IMR-90 (cell line): ENCODE data around the gene SYNGR3. TPM values are rescaled to one million over a fixed set of nuclear protein-coding genes. Genes with fewer than 3 reads are reported as not detected.

Source experiments
- ATAC-seq: fragments of 200-7000 bp; cut with Tn5 transposase; 2 replicates; pipeline ENCODE4 v1.9.1; 2020; ENCODE audit warnings: low read depth, mild to moderate bottlenecking, moderate library complexity
- BruUV-seq: library from RNA; stranded (reverse); fragments of 400-500 nt; replicated peaks from 2 replicates; lab custom pipeline; 2021; lab: Mats Ljungman, UMichigan
- CTCF ChIA-PET: fragments of 300-600 bp; formaldehyde crosslinking; extraction: SDS; loops from one replicate; lab custom pipeline; 2021; ENCODE audit warnings: antibody characterized with exemption; lab: Yijun Ruan, JAX
- POLR2A ChIA-PET: fragments of 300-600 bp; sonication (Branson Sonifier 250); formaldehyde crosslinking; loops from one replicate; lab custom pipeline; 2022; ENCODE audit warnings: antibody characterized with exemption; ENCODE audit not compliant: unreplicated experiment; lab: Charles Lee
- DNase-seq: peaks from one replicate; pipeline ENCODE4 v3.0.0; 2013
- H2AFZ ChIP-seq: replicated peaks from 2 replicates; pipeline ENCODE3; 2013; ENCODE audit warnings: low read length, mild to moderate bottlenecking; ENCODE audit not compliant: poor library complexity
- H2AK5ac ChIP-seq: 2 replicates; pipeline ENCODE4 v1.6.1; 2013; ENCODE audit warnings: low read depth, low read length, inconsistent platforms
- H2AK9ac ChIP-seq: replicated peaks from 2 replicates; pipeline ENCODE3; 2013; ENCODE audit warnings: mild to moderate bottlenecking, low read depth, low read length, moderate library complexity; ENCODE audit not compliant: poor library complexity
- H2BK120ac ChIP-seq: 2 replicates; pipeline ENCODE4 v1.6.1; 2013; ENCODE audit warnings: low read depth, low read length, inconsistent platforms
- H2BK15ac ChIP-seq: 3 replicates; pipeline ENCODE4 v1.6.1; 2013; ENCODE audit warnings: low read depth, low read length, inconsistent platforms
- H2BK20ac ChIP-seq: 2 replicates; pipeline ENCODE4 v1.6.1; 2013; ENCODE audit warnings: low read depth, mild to moderate bottlenecking, inconsistent platforms, low read length, moderate library complexity
- H2BK5ac ChIP-seq: 2 replicates; pipeline ENCODE4 v1.6.1; 2013; ENCODE audit warnings: mild to moderate bottlenecking, low read depth, low read length, inconsistent platforms; ENCODE audit not compliant: poor library complexity, severe bottlenecking
- H3K14ac ChIP-seq: replicated peaks from 2 replicates; pipeline ENCODE4 v1.6.1; 2013; ENCODE audit warnings: low read depth, low read length, inconsistent platforms
- H3K18ac ChIP-seq: 2 replicates; pipeline ENCODE4 v1.6.1; 2013; ENCODE audit warnings: low read depth, low read length, control low read depth
- H3K23ac ChIP-seq: 2 replicates; pipeline ENCODE4 v1.6.1; 2013; ENCODE audit warnings: low read depth, low read length, inconsistent platforms
- H3K27ac ChIP-seq: 2 replicates; pipeline ENCODE4 v1.5.1; 2013; ENCODE audit warnings: mild to moderate bottlenecking, control low read depth, low read length; ENCODE audit not compliant: insufficient read depth
- H3K27me3 ChIP-seq: 2 replicates; pipeline ENCODE4 v1.6.1; 2013; ENCODE audit warnings: low read length; ENCODE audit not compliant: control insufficient read depth, insufficient read depth
- H3K36me3 ChIP-seq: 2 replicates; pipeline ENCODE4 v1.6.1; 2013; ENCODE audit warnings: low read length, mixed read lengths; ENCODE audit not compliant: control insufficient read depth, insufficient read depth
- H3K4ac ChIP-seq: 2 replicates; pipeline ENCODE4 v1.6.1; 2013; ENCODE audit warnings: low read depth, low read length, inconsistent platforms
- H3K4me1 ChIP-seq: 2 replicates; pipeline ENCODE4 v1.6.1; 2013; ENCODE audit warnings: low read length, mixed read lengths; ENCODE audit not compliant: control insufficient read depth, insufficient read depth
- H3K4me2 ChIP-seq: 2 replicates; pipeline ENCODE4 v1.6.1; 2013; ENCODE audit warnings: low read depth, mild to moderate bottlenecking, control low read depth, low read length, moderate library complexity
- H3K4me3 ChIP-seq: 2 replicates; pipeline ENCODE4 v1.5.1; 2013; ENCODE audit warnings: low read depth, mild to moderate bottlenecking, control low read depth, low read length, moderate library complexity; ENCODE audit not compliant: insufficient read depth
- H3K56ac ChIP-seq: 2 replicates; pipeline ENCODE4 v1.6.1; 2013; ENCODE audit warnings: low read length, inconsistent platforms; ENCODE audit not compliant: insufficient read depth; ENCODE audit errors: extremely low read depth
- H3K79me1 ChIP-seq, 2 experiments: 2 replicates each; pipeline ENCODE4 v1.6.1; 2013; ENCODE audit warnings: low read length in 2 of 2, inconsistent platforms in 1 of 2, low read depth in 1 of 2
- H3K9ac ChIP-seq: 2 replicates; pipeline ENCODE4 v1.6.1; 2013; ENCODE audit warnings: low read depth, low read length, control low read depth
- H3K9me1 ChIP-seq: 2 replicates; pipeline ENCODE4 v1.6.1; 2013; ENCODE audit warnings: low read length, inconsistent platforms; ENCODE audit not compliant: insufficient read depth
- H3K9me3 ChIP-seq: 2 replicates; pipeline ENCODE4 v1.6.1; 2013; ENCODE audit warnings: low read length; ENCODE audit not compliant: control insufficient read depth, insufficient read depth
- H4K20me1 ChIP-seq: 2 replicates; pipeline ENCODE4 v1.6.1; 2013; ENCODE audit warnings: low read length, inconsistent platforms; ENCODE audit not compliant: insufficient read depth
- H4K5ac ChIP-seq: 2 replicates; pipeline ENCODE4 v1.6.1; 2013; ENCODE audit warnings: mild to moderate bottlenecking, low read depth, low read length, control low read depth
- H4K8ac ChIP-seq, 2 experiments: 2 replicates each; pipeline ENCODE4 v1.6.1; 2013; ENCODE audit warnings: low read depth in 2 of 2, low read length in 2 of 2, control low read depth in 1 of 2, inconsistent platforms in 1 of 2
- H4K91ac ChIP-seq: 2 replicates; pipeline ENCODE4 v1.6.1; 2013; ENCODE audit warnings: low read depth, low read length, inconsistent platforms; ENCODE audit not compliant: insufficient read depth
- BHLHE40 ChIP-seq: fragments of 150-350 bp; IDR thresholded peaks from 2 replicates; pipeline ENCODE4 v1.6.1; 2016; ENCODE audit warnings: mild to moderate bottlenecking, low read depth, low read length
- CEBPB ChIP-seq: IDR thresholded peaks from 2 replicates; pipeline ENCODE4 v1.6.1; 2012; ENCODE audit warnings: low read depth, low read length, improper control_type of control experiment
- CHD1 ChIP-seq: IDR thresholded peaks from 2 replicates; pipeline ENCODE4 v1.6.1; 2012; ENCODE audit warnings: low read depth, low read length, improper control_type of control experiment
- MAFK ChIP-seq: IDR thresholded peaks from 2 replicates; pipeline ENCODE4 v1.6.1; 2012; ENCODE audit warnings: low read depth, low read length, improper control_type of control experiment
- MAZ ChIP-seq: IDR thresholded peaks from 2 replicates; pipeline ENCODE4 v1.6.1; 2012; ENCODE audit warnings: low read depth, mild to moderate bottlenecking, low read length, improper control_type of control experiment, moderate library complexity, borderline replicate concordance
- NFE2L2 ChIP-seq: fragments of 150-350 bp; IDR thresholded peaks from 2 replicates; pipeline ENCODE4 v1.6.1; 2016; ENCODE audit warnings: low read depth, mild to moderate bottlenecking, low read length
- RAD21 ChIP-seq: IDR thresholded peaks from 2 replicates; pipeline ENCODE4 v1.6.1; 2012; ENCODE audit warnings: low read length, improper control_type of control experiment
- RCOR1 ChIP-seq: IDR thresholded peaks from 2 replicates; pipeline ENCODE4 v1.6.1; 2012; ENCODE audit warnings: mild to moderate bottlenecking, low read length, improper control_type of control experiment; ENCODE audit not compliant: insufficient replicate concordance
- RFX5 ChIP-seq: IDR thresholded peaks from 2 replicates; pipeline ENCODE4 v1.8.0; 2012; ENCODE audit warnings: low read depth, mild to moderate bottlenecking, low read length, moderate library complexity
- WGBS, 2 experiments: methylation state at CpG; one replicate each; pipeline versions ENCODE4 v1.1.5 to v1.1.7; 2013; ENCODE audit warnings: missing lambda C conversion rate in 2 of 2; ENCODE audit not compliant: insufficient read length in 1 of 2; ENCODE audit errors: extremely low coverage in 2 of 2; 5-methylcytosine and 5-hydroxymethylcytosine counted together
- dilution Hi-C: fragments of 300-500 bp; cut with HindIII; formaldehyde crosslinking; loops from one replicate; pipeline ENCODE4 v1.14.3; 2018; ENCODE audit warnings: low sequenced_read_pairs; ENCODE audit not compliant: unreplicated experiment
- in situ Hi-C: fragments of 300-500 bp; cut with MboI; formaldehyde crosslinking; loops from 3 replicates; pipeline ENCODE4 v1.14.3; 2019; ENCODE audit warnings: low sequenced_read_pairs, inconsistent platforms, mixed read lengths
- intact Hi-C: fragments of 100-400 bp; cut with micrococcal nuclease; formaldehyde crosslinking; loops from 2 replicates; pipeline ENCODE4 v1.10.0; 2022
- polyA plus RNA-seq, 3 experiments: library from polyadenylated mRNA; depleted of rRNA; stranded (reverse); fragments of >200 nt; gene quantifications; 2 replicates each; pipeline ENCODE4 v1.2.3, GENCODE V29; 2012; ENCODE audit warnings: low replicate concordance in 1 of 3
- total RNA-seq: library from RNA; depleted of rRNA; stranded (reverse); fragments of >200 nt; gene quantifications from 2 replicates; pipeline ENCODE4 v1.2.3, GENCODE V29; 2012
- TF ChIP-seq, protein P1 (sequence below): fragments of 150-350 bp; IDR thresholded peaks from 2 replicates; pipeline ENCODE4 v1.6.1; 2017; ENCODE audit warnings: mild to moderate bottlenecking, antibody characterized with exemption, low read length, low read depth
- TF ChIP-seq, protein P2 (sequence below): conservative IDR thresholded peaks from 2 replicates; pipeline ENCODE4 v1.5.1; 2012; ENCODE audit warnings: mild to moderate bottlenecking, low read depth, low read length, improper control_type of control experiment

The SYNGR3 gene
- total and polyA plus RNA-seq, 2 of the 4 experiments (the other 2 are of a cell fraction): 1.8 to 5.8 TPM

DNA sequence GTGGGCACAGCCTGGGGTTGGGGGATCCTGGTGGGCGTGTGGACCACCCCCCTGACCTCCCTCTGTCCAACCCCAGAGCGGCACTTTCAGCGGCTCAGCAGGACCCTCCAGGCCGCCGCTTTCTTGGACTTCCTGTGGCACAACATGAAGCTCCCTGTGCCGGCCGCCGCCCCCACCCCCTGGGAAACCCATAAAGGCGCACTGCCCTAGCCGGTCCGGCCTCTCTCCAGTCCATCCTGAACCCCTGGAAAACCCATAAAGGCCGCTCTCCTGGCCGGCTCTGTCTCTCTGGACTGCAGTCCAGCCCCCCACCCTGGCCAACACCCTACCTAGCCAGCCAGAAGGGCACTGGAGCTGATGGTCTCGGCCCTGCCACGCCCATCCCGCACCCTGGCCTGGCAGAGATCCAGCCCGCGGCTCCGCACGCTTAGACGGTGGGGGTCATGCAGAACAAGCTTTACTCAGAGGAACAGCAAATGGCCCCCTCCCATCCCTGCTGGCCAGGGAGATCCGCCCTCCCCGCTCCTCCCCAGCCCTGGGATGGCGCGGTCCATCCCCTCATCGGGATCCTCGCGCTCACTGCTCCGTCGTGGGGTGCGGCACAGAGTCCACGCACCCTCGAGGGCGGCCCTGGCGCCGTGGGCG lies 11.2 kb upstream of the SYNGR3 start (continued):
- no peak for TF ChIP-seq NFE2L2
- TF ChIP-seq, protein P1, sequence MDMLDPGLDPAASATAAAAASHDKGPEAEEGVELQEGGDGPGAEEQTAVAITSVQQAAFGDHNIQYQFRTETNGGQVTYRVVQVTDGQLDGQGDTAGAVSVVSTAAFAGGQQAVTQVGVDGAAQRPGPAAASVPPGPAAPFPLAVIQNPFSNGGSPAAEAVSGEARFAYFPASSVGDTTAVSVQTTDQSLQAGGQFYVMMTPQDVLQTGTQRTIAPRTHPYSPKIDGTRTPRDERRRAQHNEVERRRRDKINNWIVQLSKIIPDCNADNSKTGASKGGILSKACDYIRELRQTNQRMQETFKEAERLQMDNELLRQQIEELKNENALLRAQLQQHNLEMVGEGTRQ: no peak

DNA sequence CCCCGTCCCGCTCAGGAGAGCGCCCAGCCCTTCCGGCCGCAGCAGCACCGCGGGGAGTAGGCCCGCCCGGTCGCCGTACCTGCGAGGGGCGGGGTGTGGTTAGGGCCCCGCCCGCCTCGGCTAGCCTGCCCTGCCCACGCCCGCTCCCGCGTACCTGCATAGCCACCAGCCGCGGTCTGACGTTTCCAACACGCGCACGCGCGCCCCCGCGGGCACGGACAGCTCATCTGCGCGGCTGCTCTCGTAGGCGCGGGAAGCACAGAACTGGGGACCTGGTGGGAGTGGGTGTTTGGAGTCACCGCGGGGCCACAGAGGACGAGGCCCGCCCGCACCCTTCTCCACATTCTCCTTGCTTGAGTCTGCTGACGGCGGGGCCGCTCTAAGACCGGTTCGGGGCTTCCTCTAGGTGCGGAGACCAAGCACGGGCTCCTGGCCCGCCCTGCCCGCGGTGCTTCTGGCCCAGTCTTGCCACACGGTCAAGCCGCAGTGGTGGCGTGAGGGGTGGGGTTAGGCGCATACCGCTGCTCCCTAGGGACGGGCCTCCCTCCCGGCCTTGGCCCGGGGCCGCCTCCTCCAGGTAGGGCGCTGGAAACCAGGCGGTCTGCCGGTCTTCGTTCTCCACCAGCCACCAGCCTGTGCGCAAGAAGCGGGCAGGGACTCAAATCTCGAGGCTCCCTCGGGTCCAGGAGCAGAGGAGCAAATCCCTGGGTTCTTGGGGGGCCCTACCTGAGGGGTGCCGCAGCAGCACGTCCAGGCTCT lies 10.3 kb upstream of the SYNGR3 start:
- Histone ChIP-seq H4K8ac (no peak overlapping the region), H2BK15ac (no peak overlapping the region), H3K4ac (no peak overlapping the region), H3K9me3 (no peaks in the 10 kb centered on the region), H3K4me1 (no peaks in the 10 kb centered on the region), H2AFZ (peak overlapping the region; percentile 49), H3K36me3 (peaks cover 46% of the 10 kb centered on the region), H2AK5ac (no peak overlapping the region), H3K9ac (no peak overlapping the region), H3K27me3 (peaks cover 31% of the 10 kb centered on the region; the same call in 1 of the 2 replicates), H2AK9ac (peak overlapping the region; percentile 5), H3K4me2 (no peak overlapping the region), H3K9me1 (no peaks in the 10 kb centered on the region), H3K18ac (no peak overlapping the region), H2BK5ac (no peak overlapping the region), H4K20me1 (no peaks in the 10 kb centered on the region; the same call in none of the 2 replicates), H3K14ac (no peak overlapping the region), H2BK20ac (no peak overlapping the region), H3K4me3 (no peak overlapping the region), H4K91ac (no peak overlapping the region), H3K56ac (no peak overlapping the region), H4K5ac (no peak overlapping the region), H3K23ac (no peak overlapping the region), H2BK120ac (no peak overlapping the region), H3K27ac (no peak overlapping the region), H3K79me1 (peaks cover 0 to 4% of the 10 kb centered on the region in 2 experiments; a peak in 1 of 4 replicates)
- dilution Hi-C loops (no loop called here), in situ Hi-C loops (no loop called here), intact Hi-C loops (no loop called here)
- BruUV-seq: no TSS peak
- 56% methylated on average over 26 of the region's 70 CpGs; no CpG with 5 or more reads in 1 of the 2 experiments for WGBS, 2 experiments
- CTCF ChIA-PET: no interaction called here
- POLR2A ChIA-PET: no interaction called here
- ATAC-seq (no peak), DNase-seq (no peak)
- TF ChIP-seq RCOR1 (no peak), CEBPB (no peak), CHD1 (no peak), MAFK (no peak), BHLHE40 (no peak), NFE2L2 (no peak), RAD21 (no peak), MAZ (no peak), RFX5 (no peak)
- TF ChIP-seq, protein P1: no peak
- TF ChIP-seq, protein P2, sequence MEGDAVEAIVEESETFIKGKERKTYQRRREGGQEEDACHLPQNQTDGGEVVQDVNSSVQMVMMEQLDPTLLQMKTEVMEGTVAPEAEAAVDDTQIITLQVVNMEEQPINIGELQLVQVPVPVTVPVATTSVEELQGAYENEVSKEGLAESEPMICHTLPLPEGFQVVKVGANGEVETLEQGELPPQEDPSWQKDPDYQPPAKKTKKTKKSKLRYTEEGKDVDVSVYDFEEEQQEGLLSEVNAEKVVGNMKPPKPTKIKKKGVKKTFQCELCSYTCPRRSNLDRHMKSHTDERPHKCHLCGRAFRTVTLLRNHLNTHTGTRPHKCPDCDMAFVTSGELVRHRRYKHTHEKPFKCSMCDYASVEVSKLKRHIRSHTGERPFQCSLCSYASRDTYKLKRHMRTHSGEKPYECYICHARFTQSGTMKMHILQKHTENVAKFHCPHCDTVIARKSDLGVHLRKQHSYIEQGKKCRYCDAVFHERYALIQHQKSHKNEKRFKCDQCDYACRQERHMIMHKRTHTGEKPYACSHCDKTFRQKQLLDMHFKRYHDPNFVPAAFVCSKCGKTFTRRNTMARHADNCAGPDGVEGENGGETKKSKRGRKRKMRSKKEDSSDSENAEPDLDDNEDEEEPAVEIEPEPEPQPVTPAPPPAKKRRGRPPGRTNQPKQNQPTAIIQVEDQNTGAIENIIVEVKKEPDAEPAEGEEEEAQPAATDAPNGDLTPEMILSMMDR: no peak
